Stimulated activated CD4-positive, alpha-beta T cell treated with anti-CD3 and anti-CD28 coated beads, Interleukin-15, amount 100 ng/mL, for 24 hours (primary cell): ENCODE measurements around the gene PTPRN.

Source experiments
- DNase-seq: peaks from one replicate; pipeline ENCODE4 v3.0.0-alpha.2; 2020

PTPRN gene

DNA sequence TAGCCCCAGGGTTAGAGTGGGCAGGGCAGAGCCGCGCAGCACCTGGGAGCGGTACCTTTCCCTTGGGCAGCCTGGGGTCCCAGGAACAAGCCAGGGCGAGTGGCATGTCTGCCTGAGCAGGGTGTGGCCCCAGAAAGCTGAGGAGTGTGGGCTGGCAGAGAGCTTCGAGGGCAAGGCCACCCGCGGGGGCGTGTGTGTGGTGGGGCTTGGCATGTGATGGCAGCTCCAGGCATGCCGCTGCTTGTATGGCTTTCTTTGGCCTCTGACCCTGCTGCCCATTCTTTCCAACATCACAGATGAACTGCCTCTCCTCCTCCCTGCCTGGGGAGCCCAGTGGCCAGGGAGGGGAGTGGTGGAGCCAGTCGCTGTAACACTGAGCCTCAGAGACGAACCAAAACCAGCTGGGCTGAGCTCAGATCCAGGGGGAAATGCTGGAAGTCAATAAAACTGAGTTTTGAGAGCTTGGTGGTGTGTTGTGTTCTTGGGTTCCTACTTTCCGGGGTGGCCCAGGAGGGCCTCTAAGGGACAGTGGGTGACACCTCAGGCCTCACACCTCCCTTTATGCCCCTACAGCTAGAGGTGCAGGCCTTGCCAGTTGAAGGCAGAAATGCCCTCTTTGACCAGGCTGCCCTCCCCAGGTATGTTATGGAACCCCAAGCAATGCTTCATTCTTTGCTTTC lies 22.6 kb downstream of the PTPRN start:
- DNase-seq, result no peak

GRCh38 chr2:219285894-219286425 lies 23.2 kb downstream of the PTPRN start:
- DNase-seq, result no peak

- no peak for DNase-seq
Measured at GRCh38 chr2:219285373-219285735, 23.8 kb downstream of the PTPRN start.

- DNase-seq, result no peak
Measured at GRCh38 chr2:219284501-219285372, 24.5 kb downstream of the PTPRN start.

DNA sequence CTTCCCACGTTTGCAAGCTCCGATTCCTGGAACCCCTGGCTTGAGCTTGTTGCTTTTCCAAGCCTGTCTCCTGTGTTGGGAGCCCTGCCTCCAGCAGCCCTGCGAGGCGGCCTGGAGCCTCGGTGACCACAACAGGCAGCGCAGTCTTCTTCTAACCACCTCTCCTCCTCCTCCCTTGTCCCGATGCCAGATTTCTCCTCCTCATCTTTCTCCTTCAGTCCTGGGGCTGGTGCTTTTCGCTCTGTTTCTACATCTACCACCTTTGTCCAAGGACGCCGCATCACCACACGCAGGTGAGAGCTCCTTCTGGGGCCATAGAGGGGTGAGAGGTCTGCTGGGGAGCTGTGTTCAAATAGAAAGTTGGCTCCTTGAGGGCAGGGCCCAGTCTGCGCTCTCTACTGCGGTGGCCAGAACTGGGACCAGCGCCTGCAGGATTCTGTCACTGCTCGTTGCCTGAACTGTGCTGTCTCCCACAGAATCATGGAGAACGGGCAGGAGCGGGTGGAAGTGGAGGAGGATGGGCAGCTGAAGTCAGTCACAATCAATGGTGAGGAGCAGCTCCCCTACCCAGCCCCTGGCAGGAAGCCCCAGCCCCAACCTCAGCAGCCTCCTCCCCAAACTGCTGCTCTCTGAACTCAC lies 26.1 kb downstream of the PTPRN start:
- DNase-seq, result no peak

GRCh38 chr2:219282375-219282774 lies 26.8 kb downstream of the PTPRN start:
- no peak for DNase-seq

- no peak for DNase-seq
Measured at GRCh38 chr2:219281588-219281987, 27.6 kb downstream of the PTPRN start.

DNA sequence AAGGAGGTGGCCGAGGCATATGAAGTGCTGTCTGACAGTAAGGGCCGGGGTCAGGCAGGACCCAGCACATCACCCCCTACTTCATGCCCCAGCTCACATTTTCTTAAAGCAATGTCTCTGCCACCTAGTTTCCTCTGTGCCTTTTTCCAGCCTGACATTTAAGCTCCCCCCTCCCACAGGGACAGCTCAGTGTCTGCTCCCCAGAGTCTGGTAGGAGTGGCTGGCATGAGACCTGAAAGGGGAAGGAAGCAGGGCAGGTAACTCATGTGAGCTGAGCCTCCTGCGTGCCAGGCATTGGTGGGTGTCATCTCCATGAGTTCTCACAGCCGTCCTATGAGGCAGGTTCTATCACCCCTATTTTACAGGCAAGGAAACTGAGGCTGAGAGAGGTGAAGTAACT lies 28.6 kb downstream of the PTPRN start:
- no peak for DNase-seq

- no peak for DNase-seq
Measured at GRCh38 chr2:219279916-219280516, 29.2 kb downstream of the PTPRN start.

DNA sequence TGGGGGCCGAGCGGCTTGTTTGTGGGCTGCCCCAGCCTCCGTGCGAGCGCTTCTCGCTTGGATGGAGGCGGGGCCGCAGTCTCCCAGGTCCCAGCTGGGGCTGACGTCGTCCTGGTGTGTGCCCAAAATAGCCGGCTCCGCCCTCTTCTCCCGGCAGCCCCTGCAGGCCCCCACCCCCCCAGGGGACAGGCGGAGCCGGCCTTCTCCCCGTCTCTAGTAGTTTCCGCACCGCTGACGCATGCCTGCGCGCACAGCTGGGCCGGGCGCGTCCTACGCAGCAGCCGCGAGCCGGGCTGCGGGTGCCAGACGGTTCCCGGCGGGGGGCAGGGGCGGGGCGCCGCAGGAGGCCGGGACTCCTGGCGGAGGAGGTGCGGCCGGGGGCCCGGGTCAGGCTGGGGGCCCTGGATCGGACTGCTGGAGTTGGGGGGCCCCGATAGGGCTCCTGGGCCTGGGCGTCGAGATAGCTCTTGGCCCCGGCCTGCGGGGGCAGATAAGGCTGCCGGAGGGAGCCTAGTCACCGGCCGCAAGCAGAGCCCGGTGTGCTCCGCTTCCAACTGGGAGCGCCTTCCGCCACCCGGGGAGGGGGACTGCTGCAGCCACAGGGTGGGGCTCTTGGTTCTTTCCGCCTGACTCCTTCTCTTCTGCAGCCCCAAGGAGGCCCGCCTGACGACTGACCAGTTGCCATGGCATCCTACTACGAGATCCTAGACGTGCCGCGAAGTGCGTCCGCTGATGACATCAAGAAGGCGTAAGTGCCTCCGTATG lies 29.9 kb downstream of the PTPRN start, which contains the start of gene DNAJB2:
DNAJB2 (plus strand) TSS at position 216 of the 765 bp plus-strand sequence; CDS start at position 684, 468 bp downstream.
- peak; percentile 100 for DNase-seq

GRCh38 chr2:219278655-219279150 lies 30.5 kb downstream of the PTPRN start:
- no peak for DNase-seq

DNA sequence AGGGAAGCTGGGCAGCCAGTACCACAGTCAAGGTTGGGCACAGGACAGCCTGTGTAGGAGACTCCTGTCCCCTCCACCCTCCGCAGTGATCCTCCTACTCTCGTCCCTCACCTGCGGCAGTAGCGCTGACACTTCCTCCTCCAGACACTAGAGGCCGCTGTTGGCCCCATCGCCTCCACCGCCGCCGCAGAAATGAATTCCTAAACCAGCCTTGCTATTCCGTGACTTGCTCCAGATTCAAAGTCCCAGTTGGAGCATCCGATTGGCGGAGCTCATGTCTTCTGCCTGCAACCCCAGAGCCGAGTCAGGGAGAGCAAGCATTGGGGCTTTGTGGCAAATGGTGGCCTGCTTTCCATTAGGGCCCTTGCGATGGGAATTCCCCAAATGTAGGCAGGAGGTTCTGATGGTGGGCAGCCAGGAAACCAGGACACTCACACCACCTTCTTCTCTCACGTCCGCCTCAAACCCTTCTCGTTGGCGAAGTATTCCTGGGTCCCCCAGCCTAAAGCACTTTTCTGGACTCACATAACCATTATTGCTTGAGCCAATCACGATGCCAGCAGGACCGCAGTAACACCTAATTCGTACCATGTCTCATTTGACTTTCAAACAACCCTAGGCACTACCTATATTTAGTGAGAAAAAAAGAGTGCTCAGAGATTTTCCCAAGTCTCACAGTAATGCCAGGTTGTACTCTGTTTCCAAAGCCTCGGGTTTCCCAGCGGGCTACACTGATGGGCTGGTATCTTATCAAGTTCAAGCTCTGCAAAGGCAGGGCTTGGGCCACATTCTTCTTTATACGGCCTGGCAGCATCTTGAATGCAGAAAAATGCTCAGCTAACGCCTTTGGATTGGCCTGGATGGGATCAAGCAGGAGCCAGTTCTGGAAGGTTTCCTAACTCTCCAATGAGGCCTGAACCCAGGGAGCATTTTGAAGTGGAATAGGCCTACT lies 31.2 kb downstream of the PTPRN start:
- peak; percentile 83 for DNase-seq

DNA sequence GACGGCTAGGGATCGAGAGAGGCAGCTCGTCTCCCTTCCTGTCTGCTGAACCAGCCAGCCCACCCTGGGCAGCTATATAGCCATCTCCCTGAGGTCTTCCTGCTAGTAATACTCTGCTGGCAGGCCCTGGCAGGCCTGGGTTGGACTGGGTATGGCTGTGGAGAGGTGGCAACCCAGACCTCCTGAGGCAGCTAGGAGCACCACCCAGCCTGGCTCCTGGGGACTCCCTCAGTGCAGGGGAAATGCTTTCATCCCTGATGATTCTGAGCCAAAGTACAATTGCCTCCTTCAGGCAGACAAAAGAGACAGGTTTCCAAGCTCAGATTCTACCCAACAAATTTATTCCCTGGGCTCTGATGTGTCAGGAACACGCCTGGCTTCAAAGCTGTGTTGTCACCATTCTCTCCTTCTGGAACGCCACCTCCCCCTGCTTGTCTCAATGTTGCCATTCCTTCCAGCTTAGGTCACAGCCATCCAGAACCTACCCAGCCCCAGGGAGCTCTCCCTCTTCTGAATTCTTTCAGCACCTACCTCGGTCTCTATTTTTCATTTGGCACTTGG lies 34.8 kb downstream of the PTPRN start:
- DNase-seq, result no peak

- no peak for DNase-seq
Measured at GRCh38 chr2:219273937-219274336, 35.3 kb downstream of the PTPRN start.

- DNase-seq, result no peak
Measured at GRCh38 chr2:219272995-219273394, 36.2 kb downstream of the PTPRN start.

GRCh38 chr2:219272356-219272755 lies 36.8 kb downstream of the PTPRN start:
- no peak for DNase-seq

GRCh38 chr2:219271021-219271420 lies 38.2 kb downstream of the PTPRN start:
- no peak for DNase-seq

DNA sequence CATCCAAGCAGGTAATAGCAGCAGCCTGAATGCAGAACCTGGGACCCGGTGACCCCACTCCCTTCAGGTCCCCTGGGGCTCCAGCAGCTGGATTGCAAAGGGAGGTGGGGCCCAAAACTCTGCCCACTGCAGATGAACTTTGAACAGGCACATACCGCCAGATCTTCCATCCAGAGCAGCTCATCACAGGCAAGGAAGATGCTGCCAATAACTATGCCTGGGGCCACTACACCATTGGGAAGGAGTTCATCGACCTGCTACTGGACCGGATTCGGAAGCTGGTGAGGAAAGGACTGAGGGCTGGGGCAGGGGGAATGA lies 39.2 kb downstream of the PTPRN start:
- no peak for DNase-seq

DNA sequence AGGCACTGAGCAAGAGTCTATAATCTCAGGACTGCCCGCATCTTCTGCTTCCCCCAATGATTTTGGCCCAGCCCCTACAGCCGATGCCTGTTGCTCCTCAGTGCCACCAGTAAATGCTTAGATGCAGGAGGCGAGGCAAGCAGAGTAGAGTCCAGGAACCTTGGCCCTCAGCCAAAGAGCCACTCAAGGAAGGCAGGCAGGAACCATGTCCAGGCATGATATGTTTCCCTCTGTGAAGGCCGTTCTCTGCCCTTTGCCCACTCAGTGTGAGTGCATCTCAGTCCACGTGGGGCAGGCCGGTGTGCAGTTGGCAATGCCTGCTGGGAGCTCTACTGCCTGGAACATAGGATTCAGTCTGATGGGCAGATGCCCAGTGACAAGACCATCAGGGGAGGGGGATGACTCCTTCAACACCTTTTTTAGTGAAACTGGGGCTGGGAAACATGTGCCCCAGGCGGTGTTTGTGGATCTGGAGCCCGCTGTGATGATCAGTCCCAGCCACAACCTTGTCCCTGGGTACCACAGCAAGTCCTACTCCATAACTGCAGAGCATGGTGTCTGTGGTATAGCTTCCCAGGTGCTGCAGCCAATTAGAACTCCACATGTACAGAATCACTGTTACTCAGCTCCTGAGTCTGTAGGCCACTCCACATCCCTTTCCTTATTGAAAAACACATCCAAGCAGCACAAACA lies 39.7 kb downstream of the PTPRN start:
- no peak for DNase-seq

- no peak for DNase-seq
Measured at GRCh38 chr2:219268294-219268693, 40.9 kb downstream of the PTPRN start.
